K562 (cell line): ENCODE data around the gene RBM4B. TPM values are rescaled to one million over a fixed set of nuclear protein-coding genes. Genes with fewer than 3 reads are reported as not detected.

ENCODE experiments used
- BRD9 ChIP-seq: fragments of 450-650 bp; IDR thresholded peaks from 2 replicates; pipeline ENCODE4 v1.6.1; 2018; ENCODE audit warnings: low read depth; ENCODE audit not compliant: partially characterized antibody
- CEBPG ChIP-seq, 3 experiments: fragments of 200-800 bp in 1 of 3; sonication (Bioruptor generic) in 1 of 3; sonication (generic) in 1 of 3; formaldehyde crosslinking in 1 of 3; IDR thresholded peaks in 2 of 3; conservative IDR thresholded peaks in 1 of 3; 2 replicates each; pipeline versions ENCODE4 v1.6.1 to v1.8.0; 2016 to 2022; ENCODE audit warnings: missing compliant biosample characterization in 2 of 3, missing genetic modification characterization in 2 of 3, mild to moderate bottlenecking in 1 of 3, missing genetic modification reagents in 1 of 3
- FOXK1 ChIP-seq: sonication (generic); formaldehyde crosslinking; IDR thresholded peaks from 2 replicates; pipeline ENCODE4 v1.8.0; 2022; ENCODE audit warnings: missing genetic modification reagents, mild to moderate bottlenecking, borderline replicate concordance
- HEY1 ChIP-seq: fragments of 250-450 bp; sonication (Bioruptor Pico); IDR thresholded peaks from 2 replicates; pipeline ENCODE4 v1.5.0; 2020; ENCODE audit warnings: mild to moderate bottlenecking, moderate library complexity, borderline replicate concordance
- KAT2B ChIP-seq: IDR thresholded peaks from one replicate; pipeline ENCODE4 v1.6.1; 2012; ENCODE audit warnings: low read depth, mild to moderate bottlenecking, control low read depth, inconsistent platforms, low read length, moderate library complexity
- KLF10 ChIP-seq: fragments of 250-450 bp; sonication (Bioruptor Pico); IDR thresholded peaks from 2 replicates; pipeline ENCODE4 v1.6.1; 2021; ENCODE audit warnings: matching md5 sums
- MXI1 ChIP-seq: IDR thresholded peaks from 2 replicates; pipeline ENCODE4 v1.6.1; 2011; ENCODE audit warnings: low read depth, mild to moderate bottlenecking, improper control_type of control experiment, low read length
- NELFE ChIP-seq: IDR thresholded peaks from 2 replicates; pipeline ENCODE4 v1.6.1; 2011; ENCODE audit warnings: mild to moderate bottlenecking; ENCODE audit not compliant: insufficient read depth, insufficient read length
- PHB2 ChIP-seq: fragments of 450-650 bp; IDR thresholded peaks from 2 replicates; pipeline ENCODE4 v1.6.1; 2017; ENCODE audit warnings: low read depth
- PRPF4 ChIP-seq: fragments of 200-400 bp; formaldehyde crosslinking; IDR thresholded peaks from one replicate; pipeline ENCODE4 v1.6.1; 2017; ENCODE audit warnings: low read length, low read depth, mild to moderate bottlenecking; ENCODE audit not compliant: insufficient read depth, poor library complexity, severe bottlenecking
- RBBP5 ChIP-seq: fragments of 200-600 bp; sonication (generic); IDR thresholded peaks from 2 replicates; pipeline ENCODE4 v1.6.1; 2012; ENCODE audit warnings: borderline replicate concordance, mild to moderate bottlenecking, low read length, control low read depth, inconsistent platforms; ENCODE audit not compliant: insufficient read depth, poor library complexity, severe bottlenecking
- RBM25 ChIP-seq: fragments of 200-400 bp; formaldehyde crosslinking; IDR thresholded peaks from 2 replicates; pipeline ENCODE4 v1.6.1; 2018; ENCODE audit warnings: low read length, low read depth, moderate library complexity; ENCODE audit not compliant: severe bottlenecking
- RFX1 ChIP-seq: fragments of 450-650 bp; IDR thresholded peaks from 2 replicates; pipeline ENCODE4 v1.6.1; 2016; ENCODE audit warnings: mild to moderate bottlenecking, moderate library complexity
- TAF7 ChIP-seq: fragments of 450-650 bp; IDR thresholded peaks from 2 replicates; pipeline ENCODE4 v1.6.1; 2016; ENCODE audit warnings: missing genetic modification characterization, missing compliant biosample characterization
- XRCC5 ChIP-seq: fragments of 200-400 bp; formaldehyde crosslinking; IDR thresholded peaks from 2 replicates; pipeline ENCODE4 v1.6.1; 2017; ENCODE audit warnings: low read depth, mild to moderate bottlenecking, low read length
- YY1 ChIP-seq, 3 experiments: IDR thresholded peaks; 2 replicates each; pipeline ENCODE4 v1.6.1; 2011; ENCODE audit warnings: low read length in 2 of 3, mild to moderate bottlenecking in 2 of 3, moderate library complexity in 2 of 3, borderline replicate concordance in 1 of 3, control low read depth in 1 of 3, low read depth in 1 of 3; ENCODE audit not compliant: insufficient read depth in 3 of 3, insufficient replicate concordance in 2 of 3, control insufficient read depth in 1 of 3, insufficient read length in 1 of 3; ENCODE audit errors: extremely low read depth in 1 of 3
- ZNF12 ChIP-seq: sonication (generic); formaldehyde crosslinking; IDR thresholded peaks from 2 replicates; pipeline ENCODE4 v1.4.0; 2020; ENCODE audit warnings: mild to moderate bottlenecking, missing genetic modification reagents
- polyA plus RNA-seq, 8 experiments: library from polyadenylated mRNA; depleted of rRNA in 4 of 8; stranded (reverse) in 5 of 8; unstranded in 3 of 8; fragments of >200 nt; fragmentation: Nextera tagmentation in 2 of 8; fragmentation: Illumina TruSeq in 1 of 8; extraction: Ambion mirVana in 2 of 8; extraction: Trizol in 1 of 8; gene quantifications; 2 replicates each; pipeline versions ENCODE4 v1.2.1 to v1.2.3, GENCODE V29; 2011 to 2014; ENCODE audit warnings: inconsistent platforms in 1 of 8, missing spikeins in 1 of 8
- total RNA-seq, 7 experiments: library from RNA; depleted of rRNA in 6 of 7; stranded (reverse); fragments of >200 nt in 6 of 7; fragmentation: Illumina TruSeq in 2 of 7; extraction: Trizol in 2 of 7; gene quantifications; 2 replicates each; pipeline versions ENCODE4 v1.2.1 to v1.2.3, GENCODE V29; 2011 to 2021; ENCODE audit warnings: low replicate concordance in 1 of 7
- TF ChIP-seq, protein P1 (sequence below): fragments of 200-800 bp; sonication (Bioruptor generic); IDR thresholded peaks from 2 replicates; pipeline ENCODE4 v1.6.1; 2016; ENCODE audit warnings: missing genetic modification characterization, missing compliant biosample characterization
- TF ChIP-seq, protein P2 (sequence below): sonication (generic); formaldehyde crosslinking; IDR thresholded peaks from 2 replicates; pipeline ENCODE4 v1.8.1; 2022; ENCODE audit warnings: missing genetic modification reagents

The RBM4B gene
- total and polyA plus RNA-seq, 9 of the 15 experiments (the other 6 are each of a cell fraction or from before 2014, with no cell fraction given), result 14.6 to 39.9 (median 23.3) TPM

DNA sequence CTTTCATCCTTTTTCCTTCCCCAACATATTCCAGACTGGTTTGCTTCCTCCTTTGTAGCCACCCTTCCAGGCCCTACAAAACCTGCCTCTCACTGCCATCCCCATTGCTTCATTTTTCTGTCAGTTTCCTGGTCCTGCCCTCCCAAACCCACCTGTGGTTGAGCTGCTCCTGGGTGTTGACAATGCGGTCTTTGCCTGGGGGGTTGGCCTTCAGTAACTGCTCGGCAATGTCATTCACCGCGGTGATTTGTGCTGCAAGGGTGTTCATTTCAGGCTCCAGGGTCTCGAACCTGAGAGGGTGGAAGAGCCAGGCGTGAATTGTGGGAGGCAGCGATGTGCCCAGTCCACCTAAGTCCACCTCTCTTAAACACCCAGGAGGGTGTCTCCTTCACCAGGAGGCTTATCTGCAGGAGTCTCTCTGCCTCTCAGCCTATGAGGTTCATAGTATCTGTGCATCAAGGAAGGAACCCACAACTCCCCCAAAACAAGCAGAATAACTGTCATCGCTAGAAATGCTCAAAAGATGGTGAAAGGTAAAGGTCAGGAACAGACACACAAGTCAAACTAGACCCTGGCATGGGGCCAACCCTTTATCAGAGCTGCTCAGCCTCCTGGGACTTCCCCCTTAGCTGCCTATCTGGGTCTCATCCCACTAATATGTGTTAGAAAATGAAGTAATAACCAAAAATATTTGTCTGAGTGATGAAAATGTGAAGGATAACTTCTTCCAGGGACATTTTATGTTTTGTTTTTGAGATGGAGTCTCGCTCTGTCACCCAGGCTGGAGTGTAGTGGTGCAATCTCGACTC lies 23.9 kb upstream of the RBM4B start (continued):
- TF ChIP-seq RBBP5, result no peak
- TF ChIP-seq NELFE, result no peak
- TF ChIP-seq PRPF4, result no peak
- 0 out of 2 replicates have a peak, but pooled peaks have one; percentile 6 for TF ChIP-seq FOXK1 (CRISPR knock-in tag)
- no peak for TF ChIP-seq YY1 (IDR thresholded peaks at IDR 0.05; ENCODE audit: borderline replicate concordance in 1 of 3, control insufficient read depth in 1 of 3, extremely low read depth in 1 of 3, insufficient read depth in 3 of 3, insufficient read length in 1 of 3, insufficient replicate concordance in 2 of 3, low read depth in 1 of 3, low read length in 2 of 3)
- TF ChIP-seq MXI1, result no peak
- TF ChIP-seq KAT2B, result no peak
- no peak for TF ChIP-seq XRCC5
- TF ChIP-seq BRD9, result no peak
- no peak for TF ChIP-seq KLF10 (CRISPR knock-in tag)
- TF ChIP-seq CEBPG (CRISPR knock-in tag; IDR thresholded peaks at IDR 0.05), result peak; percentile 31; the same call in 1 of the 2 replicates
- TF ChIP-seq CEBPG (tag; conservative IDR thresholded peaks at IDR 0.05 in 1 of 2, IDR thresholded peaks at IDR 0.05 in 1 of 2), result peak in 1 of 2 experiments; percentile 30; a peak in 2 of 4 replicates
- no peak for TF ChIP-seq RFX1
- TF ChIP-seq, protein P1, sequence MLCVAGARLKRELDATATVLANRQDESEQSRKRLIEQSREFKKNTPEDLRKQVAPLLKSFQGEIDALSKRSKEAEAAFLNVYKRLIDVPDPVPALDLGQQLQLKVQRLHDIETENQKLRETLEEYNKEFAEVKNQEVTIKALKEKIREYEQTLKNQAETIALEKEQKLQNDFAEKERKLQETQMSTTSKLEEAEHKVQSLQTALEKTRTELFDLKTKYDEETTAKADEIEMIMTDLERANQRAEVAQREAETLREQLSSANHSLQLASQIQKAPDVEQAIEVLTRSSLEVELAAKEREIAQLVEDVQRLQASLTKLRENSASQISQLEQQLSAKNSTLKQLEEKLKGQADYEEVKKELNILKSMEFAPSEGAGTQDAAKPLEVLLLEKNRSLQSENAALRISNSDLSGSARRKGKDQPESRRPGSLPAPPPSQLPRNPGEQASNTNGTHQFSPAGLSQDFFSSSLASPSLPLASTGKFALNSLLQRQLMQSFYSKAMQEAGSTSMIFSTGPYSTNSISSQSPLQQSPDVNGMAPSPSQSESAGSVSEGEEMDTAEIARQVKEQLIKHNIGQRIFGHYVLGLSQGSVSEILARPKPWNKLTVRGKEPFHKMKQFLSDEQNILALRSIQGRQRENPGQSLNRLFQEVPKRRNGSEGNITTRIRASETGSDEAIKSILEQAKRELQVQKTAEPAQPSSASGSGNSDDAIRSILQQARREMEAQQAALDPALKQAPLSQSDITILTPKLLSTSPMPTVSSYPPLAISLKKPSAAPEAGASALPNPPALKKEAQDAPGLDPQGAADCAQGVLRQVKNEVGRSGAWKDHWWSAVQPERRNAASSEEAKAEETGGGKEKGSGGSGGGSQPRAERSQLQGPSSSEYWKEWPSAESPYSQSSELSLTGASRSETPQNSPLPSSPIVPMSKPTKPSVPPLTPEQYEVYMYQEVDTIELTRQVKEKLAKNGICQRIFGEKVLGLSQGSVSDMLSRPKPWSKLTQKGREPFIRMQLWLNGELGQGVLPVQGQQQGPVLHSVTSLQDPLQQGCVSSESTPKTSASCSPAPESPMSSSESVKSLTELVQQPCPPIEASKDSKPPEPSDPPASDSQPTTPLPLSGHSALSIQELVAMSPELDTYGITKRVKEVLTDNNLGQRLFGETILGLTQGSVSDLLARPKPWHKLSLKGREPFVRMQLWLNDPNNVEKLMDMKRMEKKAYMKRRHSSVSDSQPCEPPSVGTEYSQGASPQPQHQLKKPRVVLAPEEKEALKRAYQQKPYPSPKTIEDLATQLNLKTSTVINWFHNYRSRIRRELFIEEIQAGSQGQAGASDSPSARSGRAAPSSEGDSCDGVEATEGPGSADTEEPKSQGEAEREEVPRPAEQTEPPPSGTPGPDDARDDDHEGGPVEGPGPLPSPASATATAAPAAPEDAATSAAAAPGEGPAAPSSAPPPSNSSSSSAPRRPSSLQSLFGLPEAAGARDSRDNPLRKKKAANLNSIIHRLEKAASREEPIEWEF (CRISPR knock-in tag), result no peak
- no peak for TF ChIP-seq RBM25
- TF ChIP-seq, protein P2, sequence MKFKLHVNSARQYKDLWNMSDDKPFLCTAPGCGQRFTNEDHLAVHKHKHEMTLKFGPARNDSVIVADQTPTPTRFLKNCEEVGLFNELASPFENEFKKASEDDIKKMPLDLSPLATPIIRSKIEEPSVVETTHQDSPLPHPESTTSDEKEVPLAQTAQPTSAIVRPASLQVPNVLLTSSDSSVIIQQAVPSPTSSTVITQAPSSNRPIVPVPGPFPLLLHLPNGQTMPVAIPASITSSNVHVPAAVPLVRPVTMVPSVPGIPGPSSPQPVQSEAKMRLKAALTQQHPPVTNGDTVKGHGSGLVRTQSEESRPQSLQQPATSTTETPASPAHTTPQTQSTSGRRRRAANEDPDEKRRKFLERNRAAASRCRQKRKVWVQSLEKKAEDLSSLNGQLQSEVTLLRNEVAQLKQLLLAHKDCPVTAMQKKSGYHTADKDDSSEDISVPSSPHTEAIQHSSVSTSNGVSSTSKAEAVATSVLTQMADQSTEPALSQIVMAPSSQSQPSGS (CRISPR knock-in tag), result no peak
- no peak for TF ChIP-seq ZNF12 (CRISPR knock-in tag)
- TF ChIP-seq HEY1 (CRISPR knock-in tag), result no peak
- TF ChIP-seq PHB2, result 0 out of 2 replicates have a peak, but pooled peaks have one; percentile 27
- no peak for TF ChIP-seq TAF7 (tag)
